Measurements from ENCODE around the gene SIX4. TPM values are rescaled to one million over a fixed set of nuclear protein-coding genes. Genes with fewer than 3 reads are reported as not detected.

SIX4 gene
- total RNA-seq, 1 experiment from 2014 or later = 26.5 TPM

- Mint-ChIP-seq H3K4me3 (no peak overlapping the region), H3K4me1 (peaks cover 8% of the 10 kb centered on the region in 2 experiments; a peak in 3 of 4 replicates), H3K27me3 (ENCODE audit: low read depth) (no peaks in the 10 kb centered on the region), H3K36me3 (ENCODE audit: insufficient read depth in 1 of 3, low read depth in 3 of 3) (no peaks in the 10 kb centered on the region), H3K27ac (no peak overlapping the region), H3K9me3 (no peaks in the 10 kb centered on the region)
- TF ChIP-seq CTCF (conservative IDR thresholded peaks at IDR 0.05) = no peak
- H3K79me1 ChIP-seq (ENCODE audit: insufficient read depth, low read depth, low read length, poor library complexity, severe bottlenecking) = no peaks in the 10 kb centered on the region
- H2BK12ac ChIP-seq (ENCODE audit: insufficient read length, low read depth, low read length) = no peak overlapping the region
- H3K4me1 ChIP-seq (ENCODE audit: insufficient read depth, low read length) = no peaks in the 10 kb centered on the region; the same call in 1 of the 2 replicates
- no peak overlapping the region for H2BK120ac ChIP-seq (ENCODE audit: low read depth, low read length, poor library complexity, severe bottlenecking)
- no peak overlapping the region for H3K4ac ChIP-seq (ENCODE audit: low read depth, low read length)
- H2BK15ac ChIP-seq (ENCODE audit: low read depth, low read length) = no peak overlapping the region
- H2BK5ac ChIP-seq (ENCODE audit: insufficient read length, low read length) = no peak overlapping the region
- no peaks in the 10 kb centered on the region for H3K79me2 ChIP-seq (ENCODE audit: insufficient read depth, low read length)
- no peak overlapping the region for H4K8ac ChIP-seq (replicated peaks; ENCODE audit: insufficient read length, low read depth, low read length)
- H3K9me3 ChIP-seq (ENCODE audit: control insufficient read depth, low read depth, low read length) = no peaks in the 10 kb centered on the region
- H3K27me3 ChIP-seq (ENCODE audit: insufficient read depth, low read length) = no peaks in the 10 kb centered on the region
- H3K14ac ChIP-seq (ENCODE audit: insufficient read depth, low read length) = no peak overlapping the region
- H2AFZ ChIP-seq (ENCODE audit: low read length) = no peak overlapping the region
- no peaks in the 10 kb centered on the region for H3K23me2 ChIP-seq (ENCODE audit: insufficient read length, low read depth, low read length, poor library complexity, severe bottlenecking)
- H3K9ac ChIP-seq (ENCODE audit: extremely low read depth, insufficient read length, low read length) = no peak overlapping the region
- no peak overlapping the region for H3K4me2 ChIP-seq (ENCODE audit: insufficient read depth, insufficient read length, low read length)
- no peak overlapping the region for H3K27ac ChIP-seq (ENCODE audit: insufficient read length, low read depth, low read length)
- H4K20me1 ChIP-seq (ENCODE audit: control insufficient read depth, insufficient read depth, insufficient read length) = no peaks in the 10 kb centered on the region
- H3T11ph ChIP-seq (ENCODE audit: low read length) = no peak overlapping the region
- H2BK20ac ChIP-seq (ENCODE audit: low read depth, low read length, poor library complexity, severe bottlenecking) = no peak overlapping the region
- H2AK5ac ChIP-seq (ENCODE audit: insufficient read length, low read length) = no peak overlapping the region
- no peak overlapping the region for H3K56ac ChIP-seq (ENCODE audit: insufficient read length, low read depth, low read length)
- H3K23ac ChIP-seq (ENCODE audit: insufficient read length, low read depth, low read length) = no peak overlapping the region
- no peak for DNase-seq
- H4K91ac ChIP-seq (ENCODE audit: insufficient read length, low read depth, low read length) = no peak overlapping the region
- no CpG with 5 or more reads among the region's 3 CpGs for WGBS (ENCODE audit: extremely low coverage, insufficient read length, low lambda C conversion rate)
- H3K18ac ChIP-seq (ENCODE audit: insufficient read length, low read depth, low read length) = no peak overlapping the region
- no peak overlapping the region for H4K5ac ChIP-seq (ENCODE audit: insufficient read length, low read depth, low read length)
Measured at GRCh38 chr14:60691383-60692113, 32.6 kb downstream of the SIX4 start.
